ENCODE results near the gene BAG5. TPM values are rescaled to one million over a fixed set of nuclear protein-coding genes. Genes with fewer than 3 reads are reported as not detected.
A peak's percentile ranks its signal among the peaks of the same experiment; 100 is the strongest.
"Not testable (repeated sequence)": the region's sequence is repeated elsewhere in the genome, so short reads cannot be mapped to it uniquely, and the experiment has no call there.

BAG5 gene
- total and polyA plus RNA-seq, 8 donors, result 4.3 to 207 (median 11.6) TPM

DNA sequence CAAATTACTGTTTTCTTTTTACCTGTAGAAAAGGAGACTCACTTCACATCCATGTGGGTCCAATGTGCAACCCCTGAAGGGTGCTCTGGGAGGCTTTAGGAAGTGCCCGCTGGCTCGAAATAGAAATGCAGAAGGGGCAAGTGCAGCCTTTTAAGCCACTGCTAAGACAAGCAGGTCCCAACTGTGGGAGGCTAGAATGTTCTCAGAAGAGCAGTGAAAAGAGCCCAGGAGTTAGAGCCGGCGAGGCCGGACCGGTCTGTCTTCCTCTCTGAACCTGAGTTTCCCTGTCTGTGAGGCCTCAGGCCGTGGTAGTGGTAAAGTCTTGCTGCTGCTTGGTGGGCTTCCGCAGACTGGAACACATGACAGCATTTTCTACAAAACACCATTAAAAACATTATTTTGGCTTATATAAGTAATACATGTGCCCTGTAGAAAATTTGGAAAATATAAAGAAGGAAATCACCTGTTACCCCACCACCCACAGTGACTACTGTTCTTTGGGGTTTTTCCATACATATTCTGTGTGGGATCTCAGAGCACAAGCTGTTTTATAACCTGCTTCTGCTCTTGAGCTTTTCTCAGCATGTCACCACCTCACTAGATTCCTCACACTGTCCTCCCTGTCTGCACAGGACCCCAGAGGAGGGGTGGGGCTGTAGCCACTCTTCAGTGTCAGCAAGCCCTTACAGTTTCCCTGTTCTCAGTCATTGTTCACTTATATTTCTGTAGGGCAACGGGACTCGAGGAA, 45.9 kb downstream of the BAG5 start:
- H3K27ac ChIP-seq, result peak overlapping the region in 2 of 5 donors; percentile 84 to 94
- peaks cover 0 to 13% (median 6%) of the 10 kb centered on the region in 3 donors for H3K27me3 ChIP-seq
- DNase-seq, result no peak
- WGBS, 5 donors, result 71 to 76% (median 74%) methylated on average over 10 of the region's 10 CpGs
- H3K4me1 ChIP-seq, result peaks cover 50 to 67% (median 58%) of the 10 kb centered on the region in 4 donors
- no peak overlapping the region for H3K4me3 ChIP-seq
- TF ChIP-seq EP300 (IDR thresholded peaks at IDR 0.05), result no peak
- no peak for TF ChIP-seq POLR2AphosphoS5 (IDR thresholded peaks at IDR 0.05)
- no peak for TF ChIP-seq POLR2A (IDR thresholded peaks at IDR 0.05)
- H3K36me3 ChIP-seq, result peaks cover 6 to 15% (median 10%) of the 10 kb centered on the region in 4 donors
- H3K9me3 ChIP-seq, result no peaks in the 10 kb centered on the region
- intact Hi-C loops (cut with DNase I; ENCODE audit: low total_unique reads), result no loop called here

DNA sequence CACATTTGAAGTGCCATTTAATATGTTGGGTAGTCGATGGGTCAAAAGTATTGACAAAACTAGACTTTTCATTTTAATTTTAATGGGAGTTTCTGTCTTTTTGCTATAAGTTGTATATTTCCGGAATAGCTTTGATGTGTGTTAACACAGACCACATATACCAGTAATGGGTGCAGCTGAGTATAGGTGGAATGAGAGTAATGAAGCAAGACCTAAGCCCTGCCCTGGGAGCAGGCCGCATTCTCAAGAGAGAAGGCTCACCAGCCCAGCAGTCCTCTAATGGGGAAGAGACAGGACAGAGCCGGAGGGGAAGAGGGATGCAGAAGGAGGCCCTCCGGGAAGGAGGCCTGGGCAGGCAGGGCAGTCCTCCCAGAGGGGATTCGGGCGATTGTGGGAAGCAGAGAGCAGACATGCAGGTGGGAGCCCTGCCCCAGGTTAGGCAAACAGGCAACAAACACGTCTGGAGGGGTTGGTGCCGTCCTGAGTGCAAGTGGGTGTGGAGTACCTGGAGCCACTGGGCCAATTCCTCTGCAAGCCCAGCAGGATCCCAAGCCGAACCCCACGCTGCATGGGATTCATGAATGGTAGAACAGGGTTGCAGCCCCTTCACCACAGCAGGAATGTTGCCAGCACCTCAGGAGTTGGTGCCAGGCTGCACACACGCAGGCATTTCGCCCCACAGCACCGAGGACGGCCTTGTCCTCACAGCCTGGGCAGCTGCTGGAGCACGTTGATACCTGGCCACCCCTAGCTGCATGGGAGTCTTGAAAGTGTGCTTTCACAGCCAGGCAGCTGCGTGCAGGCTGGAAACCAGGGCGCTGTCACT, 47.6 kb downstream of the BAG5 start:
- Histone ChIP-seq H3K9me3 (no peaks in the 10 kb centered on the region), H3K27ac (peak overlapping the region in 1 of 5 donors; percentile 56), H3K36me3 (peaks cover 5 to 28% (median 25%) of the 10 kb centered on the region in 4 donors), H3K27me3 (no peaks in the 10 kb centered on the region), H3K4me3 (no peak overlapping the region), H3K4me1 (peaks cover 35 to 49% (median 42%) of the 10 kb centered on the region in 4 donors)
- TF ChIP-seq EP300 (IDR thresholded peaks at IDR 0.05), result no peak
- TF ChIP-seq POLR2A (IDR thresholded peaks at IDR 0.05), result no peak
- TF ChIP-seq, protein P1, sequence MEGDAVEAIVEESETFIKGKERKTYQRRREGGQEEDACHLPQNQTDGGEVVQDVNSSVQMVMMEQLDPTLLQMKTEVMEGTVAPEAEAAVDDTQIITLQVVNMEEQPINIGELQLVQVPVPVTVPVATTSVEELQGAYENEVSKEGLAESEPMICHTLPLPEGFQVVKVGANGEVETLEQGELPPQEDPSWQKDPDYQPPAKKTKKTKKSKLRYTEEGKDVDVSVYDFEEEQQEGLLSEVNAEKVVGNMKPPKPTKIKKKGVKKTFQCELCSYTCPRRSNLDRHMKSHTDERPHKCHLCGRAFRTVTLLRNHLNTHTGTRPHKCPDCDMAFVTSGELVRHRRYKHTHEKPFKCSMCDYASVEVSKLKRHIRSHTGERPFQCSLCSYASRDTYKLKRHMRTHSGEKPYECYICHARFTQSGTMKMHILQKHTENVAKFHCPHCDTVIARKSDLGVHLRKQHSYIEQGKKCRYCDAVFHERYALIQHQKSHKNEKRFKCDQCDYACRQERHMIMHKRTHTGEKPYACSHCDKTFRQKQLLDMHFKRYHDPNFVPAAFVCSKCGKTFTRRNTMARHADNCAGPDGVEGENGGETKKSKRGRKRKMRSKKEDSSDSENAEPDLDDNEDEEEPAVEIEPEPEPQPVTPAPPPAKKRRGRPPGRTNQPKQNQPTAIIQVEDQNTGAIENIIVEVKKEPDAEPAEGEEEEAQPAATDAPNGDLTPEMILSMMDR (IDR thresholded peaks at IDR 0.05), result no peak
- no peak for TF ChIP-seq POLR2AphosphoS5 (IDR thresholded peaks at IDR 0.05)
- intact Hi-C loops (cut with DNase I; ENCODE audit: low total_unique reads), result no loop called here
- 78 to 87% (median 83%) methylated on average over 12 to 18 of the region's 18 CpGs for WGBS, 5 donors
- no peak for DNase-seq

DNA sequence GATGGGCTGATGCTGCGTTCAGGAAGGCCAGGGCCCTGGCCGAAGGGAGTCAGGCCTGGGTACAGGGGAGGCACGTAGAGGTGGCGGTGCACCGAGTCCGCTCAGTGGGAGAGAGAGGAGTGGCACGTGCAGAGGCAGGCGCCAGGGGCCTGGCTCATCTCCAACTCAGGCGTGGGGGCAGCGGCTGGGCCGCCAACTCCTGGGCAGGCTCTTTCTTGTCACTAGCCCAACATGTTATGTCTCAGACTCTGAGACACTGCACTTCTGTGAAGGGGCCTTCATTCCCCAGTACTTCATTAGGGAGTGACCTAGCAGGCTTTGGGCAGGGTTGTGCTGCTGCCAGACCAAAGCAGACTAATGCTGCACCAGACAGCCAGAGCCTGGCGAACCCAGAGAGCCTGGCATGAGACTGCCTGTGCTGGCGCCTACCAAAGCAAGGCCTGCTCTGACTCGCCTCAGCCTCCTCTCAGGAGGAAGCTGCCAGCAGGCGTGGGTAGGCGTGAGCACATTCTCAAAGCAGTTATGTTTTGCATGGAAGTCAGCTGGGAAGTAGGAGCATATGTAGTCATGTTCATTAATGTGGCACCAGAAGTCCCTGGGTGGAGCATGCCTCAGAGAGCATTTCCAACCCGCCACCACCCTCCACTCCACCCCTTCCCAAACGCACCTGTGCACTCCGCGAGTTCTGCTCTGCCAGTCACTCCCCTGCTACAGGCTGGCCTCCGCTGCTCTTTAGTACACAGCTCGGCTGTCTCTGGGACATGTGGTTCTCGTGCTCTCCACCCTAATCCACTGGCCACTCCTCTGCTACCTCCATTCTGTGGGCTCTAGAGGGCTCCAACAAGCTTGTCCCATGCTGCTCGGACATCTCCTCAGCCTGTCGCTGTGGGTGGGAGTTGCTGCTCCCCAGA, 49.5 kb downstream of the BAG5 start:
- peak; percentile 70 to 85 for DNase-seq
- H3K27ac ChIP-seq, result peak overlapping the region; percentile 71 to 86 (median 81)
- H3K4me3 ChIP-seq, result no peak overlapping the region
- H3K36me3 ChIP-seq, result peaks cover 7 to 38% (median 38%) of the 10 kb centered on the region in 4 donors
- no peaks in the 10 kb centered on the region for H3K9me3 ChIP-seq
- intact Hi-C loops (cut with DNase I; ENCODE audit: low total_unique reads), result no loop called here
- H3K4me1 ChIP-seq, result peaks cover 17 to 31% (median 24%) of the 10 kb centered on the region in 4 donors
- no peaks in the 10 kb centered on the region for H3K27me3 ChIP-seq
- WGBS, 5 donors, result 22 to 41% (median 39%) methylated on average over 25 of the region's 25 CpGs
- no peak for TF ChIP-seq EP300 (IDR thresholded peaks at IDR 0.05)
- TF ChIP-seq, protein P1 (IDR thresholded peaks at IDR 0.05), result no peak
- TF ChIP-seq POLR2AphosphoS5 (IDR thresholded peaks at IDR 0.05), result peak in 2 of 3 donors; percentile 19 to 31
- no peak for TF ChIP-seq POLR2A (IDR thresholded peaks at IDR 0.05)

DNA sequence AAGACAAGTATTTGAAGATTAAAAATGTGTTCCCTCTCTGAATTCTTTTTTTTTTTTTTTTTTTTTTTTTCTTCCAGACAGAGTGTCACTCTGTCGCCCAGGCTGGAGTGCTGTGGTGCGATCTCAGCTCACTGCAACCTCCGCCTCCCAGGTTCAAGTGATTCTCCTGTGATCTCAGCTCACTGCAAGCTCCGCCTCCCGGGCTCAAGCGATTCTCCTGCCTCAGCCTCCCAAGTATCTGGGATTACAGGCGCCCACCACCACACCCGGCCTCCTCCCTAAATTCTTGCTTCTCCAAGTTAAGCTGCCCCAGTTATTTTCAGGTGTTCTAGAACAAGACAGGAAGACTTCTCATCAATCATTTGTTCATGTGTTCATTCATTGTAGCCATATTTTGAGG, 50.3 kb downstream of the BAG5 start:
- H3K9me3 ChIP-seq; intact Hi-C loops (cut with DNase I; ENCODE audit: low total_unique reads); H3K27me3 ChIP-seq; DNase-seq; H3K4me3 ChIP-seq: not testable (repeated sequence)
- peaks cover 7 to 46% (median 44%) of the 10 kb centered on the region in 4 donors for H3K36me3 ChIP-seq
- WGBS, 5 donors, result 91 to 94% (median 92%) methylated on average over 8 of the region's 8 CpGs
- peaks cover 13 to 24% (median 20%) of the 10 kb centered on the region in 4 donors for H3K4me1 ChIP-seq
- peak overlapping the region; percentile 71 to 86 (median 81) for H3K27ac ChIP-seq

Measured in stomach (tissue), 9 donors.